ENCODE measurements around the gene TSNAXIP1. TPM values are rescaled to one million over a fixed set of nuclear protein-coding genes. Genes with fewer than 3 reads are reported as not detected.

The TSNAXIP1 gene
- total and polyA plus RNA-seq, 2 experiments from 2014 or later: 3.1 to 5.8 TPM

DNA sequence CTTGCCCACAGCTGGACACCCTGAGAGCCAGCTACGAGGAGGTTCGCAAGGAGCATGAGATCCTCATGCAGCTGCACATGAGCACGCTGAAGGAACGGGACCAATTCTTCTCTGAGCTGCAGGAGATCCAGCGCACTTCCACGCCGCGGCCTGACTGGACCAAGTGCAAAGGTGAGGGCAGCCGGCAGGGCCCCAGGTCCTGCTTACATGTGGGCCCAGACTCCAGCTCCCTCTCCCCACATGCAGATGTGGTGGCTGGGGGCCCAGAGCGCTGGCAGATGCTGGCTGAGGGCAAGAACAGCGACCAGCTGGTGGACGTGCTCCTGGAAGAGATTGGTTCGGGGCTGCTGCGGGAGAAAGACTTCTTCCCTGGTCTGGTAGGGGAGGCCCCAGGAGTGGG lies 19.2 kb downstream of the TSNAXIP1 start:
- TF ChIP-seq, protein P1, sequence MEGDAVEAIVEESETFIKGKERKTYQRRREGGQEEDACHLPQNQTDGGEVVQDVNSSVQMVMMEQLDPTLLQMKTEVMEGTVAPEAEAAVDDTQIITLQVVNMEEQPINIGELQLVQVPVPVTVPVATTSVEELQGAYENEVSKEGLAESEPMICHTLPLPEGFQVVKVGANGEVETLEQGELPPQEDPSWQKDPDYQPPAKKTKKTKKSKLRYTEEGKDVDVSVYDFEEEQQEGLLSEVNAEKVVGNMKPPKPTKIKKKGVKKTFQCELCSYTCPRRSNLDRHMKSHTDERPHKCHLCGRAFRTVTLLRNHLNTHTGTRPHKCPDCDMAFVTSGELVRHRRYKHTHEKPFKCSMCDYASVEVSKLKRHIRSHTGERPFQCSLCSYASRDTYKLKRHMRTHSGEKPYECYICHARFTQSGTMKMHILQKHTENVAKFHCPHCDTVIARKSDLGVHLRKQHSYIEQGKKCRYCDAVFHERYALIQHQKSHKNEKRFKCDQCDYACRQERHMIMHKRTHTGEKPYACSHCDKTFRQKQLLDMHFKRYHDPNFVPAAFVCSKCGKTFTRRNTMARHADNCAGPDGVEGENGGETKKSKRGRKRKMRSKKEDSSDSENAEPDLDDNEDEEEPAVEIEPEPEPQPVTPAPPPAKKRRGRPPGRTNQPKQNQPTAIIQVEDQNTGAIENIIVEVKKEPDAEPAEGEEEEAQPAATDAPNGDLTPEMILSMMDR (IDR thresholded peaks at IDR 0.05; ENCODE audit: poor library complexity): no peak
- TF ChIP-seq EZH2phosphoT487 (IDR thresholded peaks at IDR 0.05; ENCODE audit: low read depth, severe bottlenecking, unreplicated experiment): no peak
- TF ChIP-seq EZH2 (IDR thresholded peaks at IDR 0.05; ENCODE audit: borderline replicate concordance): no peak
- no peak for DNase-seq (ENCODE audit: low spot score)
- H4K20me1 ChIP-seq (ENCODE audit: insufficient read depth, poor library complexity, severe bottlenecking): no peaks in the 10 kb centered on the region
- H3K4me3 ChIP-seq: no peak overlapping the region
- WGBS (ENCODE audit: low lambda C conversion rate, missing lambda C conversion rate): 98% methylated on average over 14 of the region's 14 CpGs
- no peak overlapping the region for H3K4me2 ChIP-seq
- H3K9me2 ChIP-seq (replicated peaks; ENCODE audit: insufficient read depth): no peaks in the 10 kb centered on the region
- H3K36me3 ChIP-seq (replicated peaks; ENCODE audit: insufficient read depth, low read depth): no peaks in the 10 kb centered on the region
- no peaks in the 10 kb centered on the region for H3K79me2 ChIP-seq
- no peak overlapping the region for H2AFZ ChIP-seq
- H3K4me1 ChIP-seq (ENCODE audit: insufficient read depth): no peaks in the 10 kb centered on the region
- no peaks in the 10 kb centered on the region for H3K27me3 ChIP-seq
- H3K9me3 ChIP-seq (ENCODE audit: low read depth): no peaks in the 10 kb centered on the region
- no peak overlapping the region for H3K27ac ChIP-seq

- no peak for DNase-seq (ENCODE audit: low spot score)
- Histone ChIP-seq H3K9me3 (ENCODE audit: low read depth) (no peaks in the 10 kb centered on the region), H3K4me3 (no peak overlapping the region), H3K79me2 (peaks cover 14% of the 10 kb centered on the region), H3K4me2 (no peak overlapping the region), H3K36me3 (replicated peaks; ENCODE audit: insufficient read depth, low read depth) (no peaks in the 10 kb centered on the region), H4K20me1 (ENCODE audit: insufficient read depth, poor library complexity, severe bottlenecking) (no peaks in the 10 kb centered on the region), H3K4me1 (ENCODE audit: insufficient read depth) (peaks cover 8% of the 10 kb centered on the region), H3K9me2 (replicated peaks; ENCODE audit: insufficient read depth) (no peaks in the 10 kb centered on the region), H3K27me3 (no peaks in the 10 kb centered on the region), H2AFZ (no peak overlapping the region), H3K27ac (no peak overlapping the region)
- 100% methylated on average over 3 of the region's 4 CpGs for WGBS (ENCODE audit: low lambda C conversion rate, missing lambda C conversion rate)
- TF ChIP-seq EZH2 (IDR thresholded peaks at IDR 0.05; ENCODE audit: borderline replicate concordance): no peak
- TF ChIP-seq, protein P1 (IDR thresholded peaks at IDR 0.05; ENCODE audit: poor library complexity): no peak
- no peak for TF ChIP-seq EZH2phosphoT487 (IDR thresholded peaks at IDR 0.05; ENCODE audit: low read depth, severe bottlenecking, unreplicated experiment)
Measured at GRCh38 chr16:67828651-67829050, 22.0 kb downstream of the TSNAXIP1 start.

- no peaks in the 10 kb centered on the region for H4K20me1 ChIP-seq (ENCODE audit: insufficient read depth, poor library complexity, severe bottlenecking)
- DNase-seq (ENCODE audit: low spot score): no peak
- WGBS (ENCODE audit: low lambda C conversion rate, missing lambda C conversion rate): 9% methylated on average over 3 of the region's 3 CpGs
- peaks cover 8% of the 10 kb centered on the region for H3K4me1 ChIP-seq (ENCODE audit: insufficient read depth)
- no peaks in the 10 kb centered on the region for H3K9me2 ChIP-seq (replicated peaks; ENCODE audit: insufficient read depth)
- H3K27ac ChIP-seq: peak overlapping the region; percentile 57
- H3K27me3 ChIP-seq: no peaks in the 10 kb centered on the region
- peaks cover 14% of the 10 kb centered on the region for H3K79me2 ChIP-seq
- peak overlapping the region; percentile 92 for H3K4me2 ChIP-seq
- H3K9me3 ChIP-seq (ENCODE audit: low read depth): no peaks in the 10 kb centered on the region
- H3K36me3 ChIP-seq (replicated peaks; ENCODE audit: insufficient read depth, low read depth): no peaks in the 10 kb centered on the region
- TF ChIP-seq EZH2phosphoT487 (IDR thresholded peaks at IDR 0.05; ENCODE audit: low read depth, severe bottlenecking, unreplicated experiment) (no peak), EZH2 (IDR thresholded peaks at IDR 0.05; ENCODE audit: borderline replicate concordance) (no peak)
- TF ChIP-seq, protein P1 (IDR thresholded peaks at IDR 0.05; ENCODE audit: poor library complexity): no peak
- H3K4me3 ChIP-seq: peak overlapping the region; percentile 79
- H2AFZ ChIP-seq: peak overlapping the region; percentile 93
Measured at GRCh38 chr16:67833030-67833414, 26.3 kb downstream of the TSNAXIP1 start.
